Measurements from ENCODE around the gene GLIS1.

GRCh38 chr1:53468374-53468773 lies 270.6 kb downstream of the GLIS1 start:
- TF ChIP-seq GATA2 (IDR thresholded peaks at IDR 0.05; ENCODE audit: low read depth, low read length) (no peak), GATA3 (IDR thresholded peaks at IDR 0.05; ENCODE audit: low read depth, low read length) (no peak)

All from SH-SY5Y (cell line).